Activated naive CD4-positive, alpha-beta T cell treated with Interleukin-2 at 50 U/mL for 16 hours (primary cell): ENCODE measurements around the gene POLN.
"Not testable (repeated sequence)": the region's sequence is repeated elsewhere in the genome, so short reads cannot be mapped to it uniquely, and the experiment has no call there.

Experiments
- DNase-seq: peaks from one replicate; pipeline ENCODE4 v3.0.0-alpha.2; 2020

The POLN gene

GRCh38 chr4:2250357-2251072 is 8.6 kb upstream of the POLN start:
- DNase-seq: no peak

DNA sequence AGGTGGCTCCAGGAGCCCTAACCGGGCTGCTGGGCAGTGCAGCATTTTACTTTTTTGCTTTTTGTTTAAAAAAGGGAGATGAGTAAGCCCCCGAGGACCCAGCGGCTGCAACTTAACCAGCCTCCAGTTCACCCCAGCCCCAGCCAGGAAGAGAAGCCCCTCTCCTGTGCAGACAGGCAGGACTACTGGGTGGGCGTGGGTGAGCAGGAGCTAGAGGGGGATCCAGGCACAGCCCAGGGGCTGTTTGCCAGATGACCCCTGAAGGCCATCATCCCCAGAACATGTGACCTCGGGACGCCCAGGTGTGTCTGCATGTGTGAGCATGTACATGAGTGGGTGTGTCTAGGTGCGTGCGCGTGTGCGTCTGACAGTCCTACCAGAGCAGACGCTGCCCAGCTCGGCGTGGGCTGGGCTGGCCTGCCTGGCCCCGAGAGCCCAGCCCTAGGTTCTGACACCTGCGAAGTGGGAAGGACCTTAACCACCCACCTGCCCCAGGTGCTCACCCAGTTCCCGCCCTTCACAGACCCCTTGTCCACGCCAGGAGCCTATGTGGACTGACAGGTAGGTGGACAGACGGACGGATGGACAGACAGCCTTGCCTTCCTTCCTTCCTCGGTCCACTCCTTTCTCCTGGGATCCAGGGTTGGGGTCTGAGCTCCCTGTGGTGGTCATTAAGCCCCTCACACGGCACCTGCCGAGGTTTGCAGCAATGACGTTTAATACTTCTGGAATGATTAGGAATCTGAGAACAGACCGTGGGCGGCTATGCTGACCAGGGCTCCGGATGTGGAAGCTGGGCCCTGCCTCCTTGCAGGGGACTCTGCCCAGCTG is 7.8 kb upstream of the POLN start:
- peak; percentile 1 for DNase-seq

GRCh38 chr4:2248821-2249261 is 6.9 kb upstream of the POLN start:
- no peak for DNase-seq

DNA sequence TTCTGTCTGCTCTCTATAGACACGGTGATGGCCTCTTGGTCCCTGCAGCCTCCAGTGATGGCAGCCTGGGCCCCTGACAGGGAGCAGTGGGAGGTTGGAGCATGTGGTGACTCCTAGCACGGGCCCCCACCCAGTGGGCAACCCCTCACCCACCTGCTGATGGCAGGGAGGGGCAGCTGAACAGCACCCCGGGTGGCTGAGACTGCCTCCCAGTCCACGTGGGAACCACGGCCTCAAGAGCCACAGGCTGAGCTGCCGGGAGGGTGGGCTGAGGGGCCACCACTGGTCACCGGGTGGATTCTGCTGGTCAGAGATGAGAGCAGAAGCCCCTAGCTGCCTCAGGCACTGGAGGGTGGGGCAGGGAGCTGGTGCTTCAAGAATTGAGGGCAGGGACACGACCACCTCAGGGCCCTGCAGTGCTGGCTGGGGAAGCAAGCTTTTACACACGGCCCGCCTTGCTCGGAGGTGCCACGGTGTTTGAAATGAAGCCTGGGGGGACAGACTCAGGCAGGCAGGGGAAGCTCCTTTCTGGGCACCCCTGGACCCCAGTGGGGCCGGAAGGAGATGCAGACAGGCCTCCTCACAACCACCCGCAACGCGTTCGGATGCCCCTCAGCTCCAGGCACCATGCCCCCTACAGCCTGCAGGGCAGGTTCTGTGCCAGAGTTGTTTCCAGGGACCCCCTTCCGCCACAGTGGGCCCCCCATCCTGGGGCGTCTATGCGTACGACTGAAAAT is 6.3 kb upstream of the POLN start:
- no peak for DNase-seq

DNA sequence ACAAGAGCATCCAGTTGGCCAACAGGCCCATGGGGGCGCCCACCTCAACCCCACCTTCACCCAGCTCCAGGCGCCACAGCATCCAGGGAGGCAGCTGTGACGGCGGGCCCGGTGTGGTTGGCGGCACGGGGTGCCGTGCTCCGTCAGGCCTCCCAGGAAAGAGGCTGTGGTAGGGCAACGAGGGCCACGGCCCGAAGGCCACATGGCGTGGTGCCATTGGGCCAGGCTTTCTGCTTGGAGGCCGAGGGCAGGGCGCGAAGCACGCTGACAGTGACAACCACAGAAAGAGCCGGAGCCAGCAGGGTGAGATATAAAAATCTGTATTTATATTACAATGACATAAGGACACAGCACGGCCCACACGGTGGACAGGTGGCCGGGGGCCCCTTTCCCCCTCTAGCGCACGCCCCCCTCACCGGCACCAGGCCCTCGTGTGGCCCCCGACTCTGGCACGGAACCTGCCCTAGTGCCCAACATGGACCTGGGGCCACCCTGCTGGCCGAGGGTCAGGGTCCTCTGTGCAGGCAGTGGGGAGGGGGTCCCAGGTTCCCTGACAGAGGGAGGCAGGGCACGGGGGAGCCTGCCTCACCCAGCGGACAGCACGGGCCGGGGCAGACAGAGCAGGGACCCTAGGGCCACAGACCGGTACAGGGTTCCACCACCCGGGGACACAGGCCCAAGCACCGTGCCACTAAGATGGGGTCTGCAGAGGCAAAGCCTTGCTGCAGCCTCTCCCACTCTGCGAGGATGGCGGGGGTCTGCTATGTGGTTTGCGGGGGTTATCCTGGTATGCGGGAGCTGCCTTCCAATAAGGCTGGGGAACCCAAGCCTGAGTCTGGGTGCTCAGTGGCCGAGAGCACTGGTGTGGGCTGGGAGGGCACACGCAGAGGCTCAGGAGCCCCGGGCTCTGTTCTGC is 5.5 kb upstream of the POLN start:
- DNase-seq: no peak

GRCh38 chr4:2246384-2247127 is 4.6 kb upstream of the POLN start:
- DNase-seq: no peak

GRCh38 chr4:2245787-2246275 is 3.9 kb upstream of the POLN start:
- no peak for DNase-seq

DNA sequence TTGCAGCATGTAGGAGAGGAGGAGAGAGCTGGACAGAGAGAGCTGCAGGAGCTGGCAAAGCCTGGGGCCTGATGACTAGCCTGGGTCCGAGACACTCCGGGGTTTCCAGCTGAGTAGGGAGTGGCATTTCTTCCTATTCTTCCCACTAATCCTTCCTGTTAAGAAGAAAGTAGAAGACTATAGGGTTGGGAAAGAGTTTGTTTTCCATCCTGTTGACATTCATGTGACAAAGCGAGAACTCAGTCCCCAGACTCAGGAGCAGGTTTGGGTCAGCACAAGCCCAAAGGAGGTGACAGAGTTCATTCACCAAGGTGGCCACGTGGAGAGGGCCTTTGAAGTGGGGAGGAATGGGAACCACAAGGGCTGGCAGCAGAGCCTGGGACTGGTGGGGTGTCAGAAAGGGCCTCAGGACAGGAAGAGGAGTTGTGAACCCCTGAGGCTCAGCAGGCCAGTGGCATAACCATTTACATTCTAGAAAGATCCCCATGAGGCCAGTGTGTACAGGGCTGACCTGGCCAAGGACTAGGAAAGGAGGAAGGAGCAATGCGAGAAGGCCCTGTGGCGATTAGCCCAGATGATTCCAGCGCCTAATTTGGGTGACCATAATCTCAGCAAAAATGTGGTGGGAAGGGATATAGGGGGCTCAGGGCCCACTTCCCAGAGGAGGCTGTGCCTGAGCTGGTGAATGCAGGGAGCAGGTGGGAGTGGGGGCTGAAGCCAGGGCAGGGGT is 3.3 kb upstream of the POLN start:
- no peak for DNase-seq

GRCh38 chr4:2243681-2244380 is 1.9 kb upstream of the POLN start:
- no peak for DNase-seq

- DNase-seq: no peak
These were observed 918 bp downstream of the POLN start for GRCh38 chr4:2241003-2241402.

DNA sequence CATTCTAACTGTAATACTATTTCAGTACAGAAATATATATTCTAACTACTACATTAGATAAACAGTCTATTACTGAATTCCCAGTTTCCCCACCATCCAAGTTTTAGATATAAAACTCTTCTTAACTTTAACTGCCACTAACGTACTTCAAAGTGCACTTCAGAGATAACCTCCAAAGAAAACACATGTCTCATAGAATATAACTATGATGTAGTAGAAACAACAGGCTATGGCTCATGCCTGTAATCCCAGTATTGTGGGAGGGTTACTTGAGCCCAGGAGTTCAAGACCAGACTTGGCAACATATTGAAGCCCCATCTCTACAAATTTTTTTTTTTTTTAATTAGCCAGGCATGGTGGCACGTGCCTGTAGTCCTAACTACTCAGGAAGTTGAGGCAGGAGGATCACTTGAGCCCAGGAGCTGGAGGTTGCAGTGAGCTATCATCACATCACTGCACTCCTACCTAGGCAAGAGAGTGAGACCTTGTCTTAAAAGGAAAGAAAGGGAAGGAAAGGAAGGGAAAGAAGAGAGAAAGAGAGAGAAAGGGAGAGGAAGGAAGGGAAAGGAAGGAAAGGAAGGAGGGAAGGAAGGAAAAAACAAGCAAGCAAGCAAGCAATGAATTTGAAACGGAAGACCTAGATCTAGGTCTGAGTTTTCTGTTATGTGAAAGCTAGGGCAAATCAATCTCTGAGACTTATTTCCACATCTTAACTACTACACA is 4.8 kb downstream of the POLN start:
- DNase-seq: no peak

DNA sequence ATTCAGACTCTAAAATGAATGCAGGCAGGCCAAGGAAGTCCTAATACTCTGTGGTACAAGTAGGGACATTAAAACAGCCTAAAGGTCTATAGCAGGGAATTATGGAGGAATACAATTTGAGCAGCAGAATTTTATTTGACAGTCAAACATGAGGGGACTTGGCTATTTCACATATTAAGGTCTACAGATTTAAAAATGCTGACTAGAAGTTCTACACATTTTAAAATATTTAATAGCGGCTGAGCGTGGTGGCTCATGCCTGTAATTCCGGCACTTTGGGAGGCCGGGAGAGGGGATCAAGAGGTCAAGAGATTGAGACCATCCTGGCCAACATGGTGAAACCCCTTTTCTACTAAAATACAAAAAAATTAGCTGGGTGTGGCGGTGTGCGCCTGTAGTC is 10.8 kb downstream of the POLN start:
- DNase-seq: no peak

DNA sequence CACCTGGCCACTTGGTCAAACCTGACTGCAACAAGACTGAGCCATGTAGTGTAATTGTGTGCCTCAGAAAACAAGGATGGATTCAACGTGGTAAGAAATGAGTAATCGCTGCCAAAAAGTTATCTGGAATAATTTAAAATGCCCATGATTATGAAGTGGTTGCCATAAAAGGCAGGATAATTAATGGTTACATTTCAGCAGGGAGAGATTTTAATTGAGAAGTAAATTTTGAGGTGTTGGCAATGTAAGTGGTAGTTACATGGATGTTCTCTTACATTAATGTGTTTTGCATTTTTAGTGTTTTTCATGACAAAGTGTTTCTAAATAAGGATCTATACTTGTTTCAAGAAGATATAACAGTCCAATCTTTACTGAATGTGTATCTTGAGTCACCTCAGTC is 15.7 kb downstream of the POLN start:
- no peak for DNase-seq

DNA sequence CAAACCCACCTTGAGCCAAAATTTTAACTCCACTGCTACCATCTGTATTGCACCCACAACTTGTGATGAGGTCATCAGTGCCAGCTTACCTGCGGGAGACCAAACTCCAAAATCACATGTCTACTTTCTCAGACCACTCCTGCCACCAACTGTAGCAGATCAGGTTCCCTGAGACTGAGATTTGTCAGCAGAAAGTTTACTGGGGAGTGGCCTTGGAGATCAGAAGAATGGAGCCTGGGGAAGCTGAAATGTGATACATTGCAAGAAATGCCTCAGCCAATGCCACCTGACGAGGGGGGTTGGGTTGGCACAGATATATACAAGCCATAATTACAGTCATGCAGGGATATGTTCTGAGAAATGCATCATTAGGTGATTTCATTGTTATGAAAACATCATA is 19.1 kb downstream of the POLN start:
- no peak for DNase-seq

- not testable (repeated sequence) for DNase-seq
These were observed 20.5 kb downstream of the POLN start for GRCh38 chr4:2221378-2221777.

GRCh38 chr4:2220016-2220630 is 21.8 kb downstream of the POLN start:
- DNase-seq: peak; percentile 82

GRCh38 chr4:2219233-2219760 is 22.6 kb downstream of the POLN start:
- DNase-seq: no peak

DNA sequence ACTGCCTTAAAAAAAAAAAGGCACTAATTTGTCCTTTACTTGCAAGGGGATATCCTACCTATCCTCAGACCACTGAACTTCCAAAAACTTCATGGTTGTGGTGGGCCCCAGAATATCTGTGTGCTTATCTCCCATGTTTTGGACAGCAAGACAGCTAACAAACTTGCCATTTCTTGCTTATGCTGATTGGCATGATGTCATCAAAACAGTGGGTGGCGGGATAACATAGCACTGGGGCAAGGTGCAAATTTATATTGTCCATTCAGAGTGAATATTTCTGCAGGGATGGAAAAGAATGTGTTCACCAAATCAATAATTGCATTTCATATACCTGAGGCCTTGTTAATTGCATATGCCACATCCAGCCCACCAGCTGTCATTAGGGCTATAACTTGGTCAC is 23.5 kb downstream of the POLN start:
- DNase-seq: no peak

DNA sequence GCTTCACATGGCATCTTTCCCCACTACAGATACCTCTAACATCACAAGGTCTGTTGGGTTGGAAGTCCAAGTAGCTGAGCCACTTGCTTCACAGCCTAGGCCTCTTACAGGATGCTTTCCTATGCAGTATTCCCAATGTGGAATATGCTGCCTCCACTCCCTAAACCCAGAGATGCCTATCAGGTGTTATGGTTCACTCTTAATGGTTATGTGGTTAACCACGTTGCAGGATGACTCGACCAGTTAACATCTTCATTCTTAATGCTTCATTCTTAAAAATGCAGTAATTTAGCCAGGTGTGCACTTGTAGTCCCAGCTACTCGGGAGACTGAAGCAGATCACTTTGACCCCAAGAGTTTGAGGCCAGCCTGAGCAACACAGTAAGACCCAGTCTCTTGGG is 24.2 kb downstream of the POLN start:
- DNase-seq: no peak
